GM12892 (cell line): Measurements from ENCODE around the gene PCDHA8.
"Not testable (repeated sequence)": the region's sequence is repeated elsewhere in the genome, so short reads cannot be mapped to it uniquely, and the experiment has no call there.

Experiments
- DNase-seq: peaks from one replicate; pipeline ENCODE4 v3.0.0; 2011; ENCODE audit not compliant: insufficient read length
- FAIRE-seq: peaks from 2 replicates; lab custom pipeline; 2011; peaks lifted over from hg19 to GRCh38; lab: Jason Lieb, UNC
- POLR2A ChIP-seq: IDR thresholded peaks from 2 replicates; pipeline ENCODE4 v1.6.1; 2011; ENCODE audit warnings: low read depth, low read length, control low read depth
- POLR2AphosphoS5 ChIP-seq: IDR thresholded peaks from 2 replicates; pipeline ENCODE4 v1.6.1; 2011; ENCODE audit warnings: low read depth, low read length, control low read depth
- TAF1 ChIP-seq: IDR thresholded peaks from 2 replicates; pipeline ENCODE4 v1.6.1; 2011; ENCODE audit warnings: low read depth, mild to moderate bottlenecking, control low read depth, low read length, borderline replicate concordance

Gene PCDHA8

DNA sequence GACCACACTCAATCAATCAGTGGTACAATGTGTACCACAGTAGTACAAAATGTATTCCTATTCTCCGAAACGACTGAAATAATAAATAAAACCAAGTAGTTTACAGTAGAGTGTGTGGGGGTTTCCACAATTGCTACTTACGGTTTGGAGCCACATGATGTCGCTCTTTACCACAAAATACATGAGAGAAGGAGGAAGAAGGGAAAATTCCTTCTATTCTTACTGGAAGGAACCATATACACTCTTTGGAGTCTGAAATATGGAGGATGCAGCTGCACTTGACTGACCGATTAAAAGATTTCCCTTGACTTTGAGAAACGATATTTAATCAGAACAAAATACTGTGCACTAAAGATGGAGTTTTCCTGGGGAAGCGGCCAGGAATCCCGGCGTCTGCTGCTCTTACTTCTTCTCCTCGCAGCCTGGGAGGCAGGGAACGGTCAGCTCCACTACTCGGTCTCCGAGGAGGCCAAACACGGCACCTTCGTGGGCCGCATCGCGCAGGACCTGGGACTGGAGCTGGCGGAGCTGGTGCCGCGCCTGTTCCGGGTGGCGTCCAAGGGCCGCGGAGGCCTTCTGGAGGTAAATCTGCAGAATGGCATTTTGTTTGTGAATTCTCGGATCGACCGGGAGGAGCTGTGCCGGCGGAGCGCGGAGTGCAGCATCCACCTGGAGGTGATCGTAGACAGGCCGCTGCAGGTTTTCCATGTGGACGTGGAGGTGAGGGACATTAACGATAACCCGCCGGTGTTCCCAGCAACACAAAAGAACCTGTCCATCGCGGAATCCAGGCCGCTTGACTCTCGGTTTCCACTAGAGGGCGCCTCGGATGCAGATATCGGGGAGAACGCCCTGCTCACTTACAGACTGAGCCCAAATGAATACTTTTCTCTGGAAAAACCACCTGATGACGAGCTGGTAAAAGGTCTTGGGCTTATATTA is 33.9 kb upstream of the PCDHA8 start, which contains the start of gene PCDHA4:
PCDHA4 (plus strand) TSS at position 235 of the 942 bp plus-strand sequence.
- FAIRE-seq (no peak), DNase-seq (no peak)
- TF ChIP-seq POLR2A (no peak), POLR2AphosphoS5 (no peak)

- DNase-seq, FAIRE-seq: not testable (repeated sequence)
Measured at GRCh38 chr5:140808241-140808888, 32.6 kb upstream of the PCDHA8 start.

- no peak for FAIRE-seq
- no peak for DNase-seq
Measured at GRCh38 chr5:140808889-140809291, 32.1 kb upstream of the PCDHA8 start.

GRCh38 chr5:140821375-140822280 is 19.4 kb upstream of the PCDHA8 start, which contains the start of gene PCDHA5:
PCDHA5 (plus strand) TSS chr5:140821613.
- FAIRE-seq (no peak), DNase-seq (no peak)
- TF ChIP-seq POLR2AphosphoS5 (no peak), TAF1 (no peak), POLR2A (no peak)

More at GRCh38 chr5:140808889-140809291, 32.1 kb upstream of the PCDHA8 start:
- no peak for TF ChIP-seq POLR2AphosphoS5
- no peak for TF ChIP-seq TAF1
- no peak for TF ChIP-seq POLR2A

DNA sequence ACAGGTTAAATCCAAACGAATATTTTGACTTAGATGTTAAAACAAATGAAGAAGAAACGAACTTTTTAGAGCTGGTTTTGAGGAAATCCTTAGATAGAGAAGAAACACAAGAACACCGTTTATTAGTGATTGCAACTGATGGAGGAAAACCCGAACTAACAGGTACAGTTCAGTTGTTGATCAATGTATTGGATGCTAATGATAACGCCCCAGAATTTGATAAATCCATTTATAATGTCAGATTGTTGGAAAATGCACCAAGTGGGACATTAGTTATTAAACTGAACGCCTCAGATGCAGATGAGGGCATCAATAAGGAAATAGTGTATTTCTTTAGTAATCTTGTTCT is 18.7 kb upstream of the PCDHA8 start:
- no peak for FAIRE-seq
- DNase-seq = no peak
- no peak for TF ChIP-seq POLR2A
- no peak for TF ChIP-seq POLR2AphosphoS5
- TF ChIP-seq TAF1 = no peak

DNA sequence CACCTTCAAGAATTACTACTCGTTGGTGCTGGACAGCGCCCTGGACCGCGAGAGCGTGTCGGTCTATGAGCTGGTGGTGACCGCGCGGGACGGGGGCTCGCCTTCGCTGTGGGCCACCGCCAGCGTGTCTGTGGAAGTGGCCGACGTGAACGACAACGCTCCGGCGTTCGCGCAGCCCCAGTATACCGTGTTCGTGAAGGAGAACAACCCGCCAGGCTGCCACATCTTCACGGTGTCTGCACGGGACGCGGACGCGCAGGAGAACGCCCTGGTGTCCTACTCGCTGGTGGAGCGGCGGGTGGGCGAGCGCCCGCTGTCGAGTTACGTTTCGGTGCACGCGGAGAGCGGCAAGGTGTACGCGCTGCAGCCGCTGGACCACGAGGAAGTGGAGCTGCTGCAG is 18.0 kb upstream of the PCDHA8 start:
- DNase-seq = not testable (repeated sequence)

GRCh38 chr5:140823475-140823874 is 17.5 kb upstream of the PCDHA8 start:
- no peak for TF ChIP-seq POLR2A
- TF ChIP-seq POLR2AphosphoS5 = no peak
- TF ChIP-seq TAF1 = no peak
- DNase-seq = no peak
- no peak for FAIRE-seq

More for the DNA sequence above, 18.0 kb upstream of the PCDHA8 start:
- not testable (repeated sequence) for FAIRE-seq

DNA sequence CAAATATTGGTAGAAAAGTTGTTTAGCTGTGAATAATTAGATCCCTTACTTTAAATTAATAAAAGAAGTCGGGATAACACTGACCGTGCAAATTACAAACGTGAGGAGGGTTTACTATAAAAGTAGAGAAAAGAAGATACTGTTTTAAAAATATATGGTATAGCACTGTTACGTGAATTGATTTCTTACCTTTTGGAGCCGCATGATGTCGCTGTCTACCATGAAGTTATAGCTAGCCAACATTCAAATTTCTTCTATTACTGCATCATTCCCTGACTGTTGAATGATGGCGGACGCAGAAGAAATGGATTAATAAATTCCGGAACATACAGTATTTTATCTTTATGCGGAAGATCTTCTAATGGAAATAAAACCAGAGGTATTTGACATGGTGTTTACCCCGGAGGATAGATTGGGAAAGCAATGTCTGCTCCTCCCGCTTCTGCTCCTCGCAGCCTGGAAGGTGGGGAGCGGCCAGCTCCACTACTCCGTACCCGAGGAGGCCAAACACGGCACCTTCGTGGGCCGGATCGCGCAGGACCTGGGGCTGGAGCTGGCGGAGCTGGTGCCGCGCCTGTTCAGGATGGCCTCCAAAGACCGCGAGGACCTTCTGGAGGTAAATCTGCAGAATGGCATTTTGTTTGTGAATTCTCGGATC is 13.2 kb upstream of the PCDHA8 start, which contains the start of gene PCDHA6:
PCDHA6 (plus strand) TSS at position 257 of the 658 bp plus-strand sequence; CDS start at position 389, 132 bp downstream.
- FAIRE-seq (no peak), DNase-seq (no peak)
- TF ChIP-seq POLR2A (no peak), TAF1 (no peak), POLR2AphosphoS5 (no peak)

DNA sequence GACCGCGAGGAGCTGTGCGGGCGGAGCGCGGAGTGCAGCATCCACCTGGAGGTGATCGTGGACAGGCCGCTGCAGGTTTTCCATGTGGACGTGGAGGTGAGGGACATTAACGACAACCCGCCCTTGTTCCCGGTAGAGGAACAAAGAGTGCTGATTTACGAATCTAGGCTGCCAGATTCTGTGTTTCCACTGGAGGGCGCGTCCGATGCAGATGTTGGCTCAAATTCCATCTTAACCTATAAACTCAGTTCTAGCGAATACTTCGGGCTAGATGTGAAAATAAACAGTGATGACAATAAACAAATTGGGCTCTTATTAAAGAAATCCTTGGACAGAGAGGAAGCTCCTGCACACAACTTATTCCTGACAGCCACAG is 12.6 kb upstream of the PCDHA8 start:
- FAIRE-seq (no peak), DNase-seq (no peak)

GRCh38 chr5:140829511-140830501 is 11.2 kb upstream of the PCDHA8 start:
- FAIRE-seq = not testable (repeated sequence)

More for the DNA sequence above, 12.6 kb upstream of the PCDHA8 start:
- no peak for TF ChIP-seq POLR2A

More at GRCh38 chr5:140829511-140830501, 11.2 kb upstream of the PCDHA8 start:
- not testable (repeated sequence) for DNase-seq
